IMR-90 (cell line): Measurements from ENCODE around the gene WBP1L. TPM values are rescaled to one million over a fixed set of nuclear protein-coding genes. Genes with fewer than 3 reads are reported as not detected.

ENCODE experiments used
- ATAC-seq: fragments of 200-7000 bp; cut with Tn5 transposase; 2 replicates; pipeline ENCODE4 v1.9.1; 2020; ENCODE audit warnings: low read depth, mild to moderate bottlenecking, moderate library complexity
- BruUV-seq: library from RNA; stranded (reverse); fragments of 400-500 nt; replicated peaks from 2 replicates; lab custom pipeline; 2021; lab: Mats Ljungman, UMichigan
- CTCF ChIA-PET: fragments of 300-600 bp; formaldehyde crosslinking; extraction: SDS; loops from one replicate; lab custom pipeline; 2021; ENCODE audit warnings: antibody characterized with exemption; lab: Yijun Ruan, JAX
- POLR2A ChIA-PET: fragments of 300-600 bp; sonication (Branson Sonifier 250); formaldehyde crosslinking; loops from one replicate; lab custom pipeline; 2022; ENCODE audit warnings: antibody characterized with exemption; ENCODE audit not compliant: unreplicated experiment; lab: Charles Lee
- DNase-seq: peaks from one replicate; pipeline ENCODE4 v3.0.0; 2013
- H2AFZ ChIP-seq: replicated peaks from 2 replicates; pipeline ENCODE3; 2013; ENCODE audit warnings: low read length, mild to moderate bottlenecking; ENCODE audit not compliant: poor library complexity
- H2AK5ac ChIP-seq: 2 replicates; pipeline ENCODE4 v1.6.1; 2013; ENCODE audit warnings: low read depth, low read length, inconsistent platforms
- H2AK9ac ChIP-seq: replicated peaks from 2 replicates; pipeline ENCODE3; 2013; ENCODE audit warnings: mild to moderate bottlenecking, low read depth, low read length, moderate library complexity; ENCODE audit not compliant: poor library complexity
- H2BK120ac ChIP-seq: 2 replicates; pipeline ENCODE4 v1.6.1; 2013; ENCODE audit warnings: low read depth, low read length, inconsistent platforms
- H2BK15ac ChIP-seq: 3 replicates; pipeline ENCODE4 v1.6.1; 2013; ENCODE audit warnings: low read depth, low read length, inconsistent platforms
- H2BK20ac ChIP-seq: 2 replicates; pipeline ENCODE4 v1.6.1; 2013; ENCODE audit warnings: low read depth, mild to moderate bottlenecking, inconsistent platforms, low read length, moderate library complexity
- H2BK5ac ChIP-seq: 2 replicates; pipeline ENCODE4 v1.6.1; 2013; ENCODE audit warnings: mild to moderate bottlenecking, low read depth, low read length, inconsistent platforms; ENCODE audit not compliant: poor library complexity, severe bottlenecking
- H3K14ac ChIP-seq: replicated peaks from 2 replicates; pipeline ENCODE4 v1.6.1; 2013; ENCODE audit warnings: low read depth, low read length, inconsistent platforms
- H3K18ac ChIP-seq: 2 replicates; pipeline ENCODE4 v1.6.1; 2013; ENCODE audit warnings: low read depth, low read length, control low read depth
- H3K23ac ChIP-seq: 2 replicates; pipeline ENCODE4 v1.6.1; 2013; ENCODE audit warnings: low read depth, low read length, inconsistent platforms
- H3K27ac ChIP-seq: 2 replicates; pipeline ENCODE4 v1.5.1; 2013; ENCODE audit warnings: mild to moderate bottlenecking, control low read depth, low read length; ENCODE audit not compliant: insufficient read depth
- H3K27me3 ChIP-seq: 2 replicates; pipeline ENCODE4 v1.6.1; 2013; ENCODE audit warnings: low read length; ENCODE audit not compliant: control insufficient read depth, insufficient read depth
- H3K36me3 ChIP-seq: 2 replicates; pipeline ENCODE4 v1.6.1; 2013; ENCODE audit warnings: low read length, mixed read lengths; ENCODE audit not compliant: control insufficient read depth, insufficient read depth
- H3K4ac ChIP-seq: 2 replicates; pipeline ENCODE4 v1.6.1; 2013; ENCODE audit warnings: low read depth, low read length, inconsistent platforms
- H3K4me1 ChIP-seq: 2 replicates; pipeline ENCODE4 v1.6.1; 2013; ENCODE audit warnings: low read length, mixed read lengths; ENCODE audit not compliant: control insufficient read depth, insufficient read depth
- H3K4me2 ChIP-seq: 2 replicates; pipeline ENCODE4 v1.6.1; 2013; ENCODE audit warnings: low read depth, mild to moderate bottlenecking, control low read depth, low read length, moderate library complexity
- H3K4me3 ChIP-seq: 2 replicates; pipeline ENCODE4 v1.5.1; 2013; ENCODE audit warnings: low read depth, mild to moderate bottlenecking, control low read depth, low read length, moderate library complexity; ENCODE audit not compliant: insufficient read depth
- H3K56ac ChIP-seq: 2 replicates; pipeline ENCODE4 v1.6.1; 2013; ENCODE audit warnings: low read length, inconsistent platforms; ENCODE audit not compliant: insufficient read depth; ENCODE audit errors: extremely low read depth
- H3K79me1 ChIP-seq, 2 experiments: 2 replicates each; pipeline ENCODE4 v1.6.1; 2013; ENCODE audit warnings: low read length in 2 of 2, inconsistent platforms in 1 of 2, low read depth in 1 of 2
- H3K9ac ChIP-seq: 2 replicates; pipeline ENCODE4 v1.6.1; 2013; ENCODE audit warnings: low read depth, low read length, control low read depth
- H3K9me1 ChIP-seq: 2 replicates; pipeline ENCODE4 v1.6.1; 2013; ENCODE audit warnings: low read length, inconsistent platforms; ENCODE audit not compliant: insufficient read depth
- H3K9me3 ChIP-seq: 2 replicates; pipeline ENCODE4 v1.6.1; 2013; ENCODE audit warnings: low read length; ENCODE audit not compliant: control insufficient read depth, insufficient read depth
- H4K20me1 ChIP-seq: 2 replicates; pipeline ENCODE4 v1.6.1; 2013; ENCODE audit warnings: low read length, inconsistent platforms; ENCODE audit not compliant: insufficient read depth
- H4K5ac ChIP-seq: 2 replicates; pipeline ENCODE4 v1.6.1; 2013; ENCODE audit warnings: mild to moderate bottlenecking, low read depth, low read length, control low read depth
- H4K8ac ChIP-seq, 2 experiments: 2 replicates each; pipeline ENCODE4 v1.6.1; 2013; ENCODE audit warnings: low read depth in 2 of 2, low read length in 2 of 2, control low read depth in 1 of 2, inconsistent platforms in 1 of 2
- H4K91ac ChIP-seq: 2 replicates; pipeline ENCODE4 v1.6.1; 2013; ENCODE audit warnings: low read depth, low read length, inconsistent platforms; ENCODE audit not compliant: insufficient read depth
- BHLHE40 ChIP-seq: fragments of 150-350 bp; IDR thresholded peaks from 2 replicates; pipeline ENCODE4 v1.6.1; 2016; ENCODE audit warnings: mild to moderate bottlenecking, low read depth, low read length
- CHD1 ChIP-seq: IDR thresholded peaks from 2 replicates; pipeline ENCODE4 v1.6.1; 2012; ENCODE audit warnings: low read depth, low read length, improper control_type of control experiment
- FOS ChIP-seq: fragments of 150-350 bp; IDR thresholded peaks from 2 replicates; pipeline ENCODE4 v1.6.1; 2016; ENCODE audit warnings: low read depth, low read length
- MAFK ChIP-seq: IDR thresholded peaks from 2 replicates; pipeline ENCODE4 v1.6.1; 2012; ENCODE audit warnings: low read depth, low read length, improper control_type of control experiment
- MAZ ChIP-seq: IDR thresholded peaks from 2 replicates; pipeline ENCODE4 v1.6.1; 2012; ENCODE audit warnings: low read depth, mild to moderate bottlenecking, low read length, improper control_type of control experiment, moderate library complexity, borderline replicate concordance
- NFE2L2 ChIP-seq: fragments of 150-350 bp; IDR thresholded peaks from 2 replicates; pipeline ENCODE4 v1.6.1; 2016; ENCODE audit warnings: low read depth, mild to moderate bottlenecking, low read length
- POLR2A ChIP-seq: IDR thresholded peaks from 2 replicates; pipeline ENCODE4 v1.6.1; 2012; ENCODE audit warnings: mild to moderate bottlenecking, low read depth, low read length
- RFX5 ChIP-seq: IDR thresholded peaks from 2 replicates; pipeline ENCODE4 v1.8.0; 2012; ENCODE audit warnings: low read depth, mild to moderate bottlenecking, low read length, moderate library complexity
- WGBS, 2 experiments: methylation state at CpG; one replicate each; pipeline versions ENCODE4 v1.1.5 to v1.1.7; 2013; ENCODE audit warnings: missing lambda C conversion rate in 2 of 2; ENCODE audit not compliant: insufficient read length in 1 of 2; ENCODE audit errors: extremely low coverage in 2 of 2; 5-methylcytosine and 5-hydroxymethylcytosine counted together
- dilution Hi-C: fragments of 300-500 bp; cut with HindIII; formaldehyde crosslinking; loops from one replicate; pipeline ENCODE4 v1.14.3; 2018; ENCODE audit warnings: low sequenced_read_pairs; ENCODE audit not compliant: unreplicated experiment
- in situ Hi-C: fragments of 300-500 bp; cut with MboI; formaldehyde crosslinking; loops from 3 replicates; pipeline ENCODE4 v1.14.3; 2019; ENCODE audit warnings: low sequenced_read_pairs, inconsistent platforms, mixed read lengths
- intact Hi-C: fragments of 100-400 bp; cut with micrococcal nuclease; formaldehyde crosslinking; loops from 2 replicates; pipeline ENCODE4 v1.10.0; 2022
- polyA plus RNA-seq, 3 experiments: library from polyadenylated mRNA; depleted of rRNA; stranded (reverse); fragments of >200 nt; gene quantifications; 2 replicates each; pipeline ENCODE4 v1.2.3, GENCODE V29; 2012; ENCODE audit warnings: low replicate concordance in 1 of 3
- total RNA-seq: library from RNA; depleted of rRNA; stranded (reverse); fragments of >200 nt; gene quantifications from 2 replicates; pipeline ENCODE4 v1.2.3, GENCODE V29; 2012
- TF ChIP-seq, protein P1 (sequence below): fragments of 150-350 bp; IDR thresholded peaks from 2 replicates; pipeline ENCODE4 v1.6.1; 2017; ENCODE audit warnings: mild to moderate bottlenecking, antibody characterized with exemption, low read length, low read depth
- TF ChIP-seq, protein P2 (sequence below): conservative IDR thresholded peaks from 2 replicates; pipeline ENCODE4 v1.5.1; 2012; ENCODE audit warnings: mild to moderate bottlenecking, low read depth, low read length, improper control_type of control experiment

The WBP1L gene
- total and polyA plus RNA-seq, 2 of the 4 experiments (the other 2 are of a cell fraction): 20.7 to 31.0 TPM

DNA sequence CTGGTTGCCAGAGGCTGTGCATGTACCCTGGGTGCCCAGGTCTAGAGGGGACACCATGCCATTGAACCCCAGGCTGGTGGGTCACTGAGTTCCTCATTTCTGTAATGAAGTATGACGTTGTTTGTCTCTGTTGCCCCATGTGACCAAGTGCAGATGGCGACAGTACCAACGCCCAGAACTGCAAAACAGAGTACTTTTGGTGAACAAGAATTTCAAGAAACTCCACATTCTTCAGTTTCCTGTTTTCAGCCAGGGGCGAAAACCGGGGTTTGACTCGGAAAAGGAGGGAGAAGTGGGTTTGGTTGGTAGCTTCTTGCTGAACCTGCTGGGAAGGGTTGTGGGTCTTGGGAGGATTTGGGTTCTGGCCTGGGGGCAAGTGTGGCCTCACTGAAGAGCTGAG is 75.3 kb downstream of the WBP1L start:
- H2BK15ac ChIP-seq: no peak overlapping the region
- intact Hi-C loops (no loop called here), dilution Hi-C loops (no loop called here), in situ Hi-C loops (no loop called here)
- H2AFZ ChIP-seq: no peak overlapping the region
- H3K27me3 ChIP-seq: no peaks in the 10 kb centered on the region
- H3K56ac ChIP-seq: no peak overlapping the region
- H2BK20ac ChIP-seq: no peak overlapping the region
- peaks cover 22% of the 10 kb centered on the region for H3K4me1 ChIP-seq
- H3K4ac ChIP-seq: no peak overlapping the region
- H3K27ac ChIP-seq: no peak overlapping the region
- no peak overlapping the region for H3K18ac ChIP-seq
- no peak overlapping the region for H2BK120ac ChIP-seq
- H2BK5ac ChIP-seq: no peak overlapping the region
- no peak overlapping the region for H3K4me2 ChIP-seq
- DNase-seq (no peak), ATAC-seq (no peak)
- H3K9me3 ChIP-seq: no peaks in the 10 kb centered on the region
- peaks cover 6% of the 10 kb centered on the region; the same call in 1 of the 2 replicates for H3K36me3 ChIP-seq
- WGBS, 2 experiments: 100% methylated on average over 1 of the region's 6 CpGs; no CpG with 5 or more reads in 1 of the 2 experiments
- no peak overlapping the region for H2AK9ac ChIP-seq
- ChIA-PET POLR2A (no interaction called here), CTCF (no interaction called here)
- no peak overlapping the region for H2AK5ac ChIP-seq
- peaks cover 0 to 16% of the 10 kb centered on the region in 2 experiments; a peak in 2 of 4 replicates for H3K79me1 ChIP-seq
- H3K9me1 ChIP-seq: peaks cover 21% of the 10 kb centered on the region
- H3K23ac ChIP-seq: no peak overlapping the region
- TF ChIP-seq POLR2A: no peak
- TF ChIP-seq MAZ: no peak
- TF ChIP-seq, protein P1, sequence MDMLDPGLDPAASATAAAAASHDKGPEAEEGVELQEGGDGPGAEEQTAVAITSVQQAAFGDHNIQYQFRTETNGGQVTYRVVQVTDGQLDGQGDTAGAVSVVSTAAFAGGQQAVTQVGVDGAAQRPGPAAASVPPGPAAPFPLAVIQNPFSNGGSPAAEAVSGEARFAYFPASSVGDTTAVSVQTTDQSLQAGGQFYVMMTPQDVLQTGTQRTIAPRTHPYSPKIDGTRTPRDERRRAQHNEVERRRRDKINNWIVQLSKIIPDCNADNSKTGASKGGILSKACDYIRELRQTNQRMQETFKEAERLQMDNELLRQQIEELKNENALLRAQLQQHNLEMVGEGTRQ: no peak
- no peak for TF ChIP-seq RFX5
- TF ChIP-seq, protein P2, sequence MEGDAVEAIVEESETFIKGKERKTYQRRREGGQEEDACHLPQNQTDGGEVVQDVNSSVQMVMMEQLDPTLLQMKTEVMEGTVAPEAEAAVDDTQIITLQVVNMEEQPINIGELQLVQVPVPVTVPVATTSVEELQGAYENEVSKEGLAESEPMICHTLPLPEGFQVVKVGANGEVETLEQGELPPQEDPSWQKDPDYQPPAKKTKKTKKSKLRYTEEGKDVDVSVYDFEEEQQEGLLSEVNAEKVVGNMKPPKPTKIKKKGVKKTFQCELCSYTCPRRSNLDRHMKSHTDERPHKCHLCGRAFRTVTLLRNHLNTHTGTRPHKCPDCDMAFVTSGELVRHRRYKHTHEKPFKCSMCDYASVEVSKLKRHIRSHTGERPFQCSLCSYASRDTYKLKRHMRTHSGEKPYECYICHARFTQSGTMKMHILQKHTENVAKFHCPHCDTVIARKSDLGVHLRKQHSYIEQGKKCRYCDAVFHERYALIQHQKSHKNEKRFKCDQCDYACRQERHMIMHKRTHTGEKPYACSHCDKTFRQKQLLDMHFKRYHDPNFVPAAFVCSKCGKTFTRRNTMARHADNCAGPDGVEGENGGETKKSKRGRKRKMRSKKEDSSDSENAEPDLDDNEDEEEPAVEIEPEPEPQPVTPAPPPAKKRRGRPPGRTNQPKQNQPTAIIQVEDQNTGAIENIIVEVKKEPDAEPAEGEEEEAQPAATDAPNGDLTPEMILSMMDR: no peak
- no peak for TF ChIP-seq FOS
- no peak for TF ChIP-seq BHLHE40
- TF ChIP-seq NFE2L2: no peak
- TF ChIP-seq CHD1: no peak
- no peak for TF ChIP-seq MAFK
- no peak overlapping the region for H4K91ac ChIP-seq
- no TSS peak for BruUV-seq
- H4K5ac ChIP-seq: no peak overlapping the region
- H3K4me3 ChIP-seq: no peak overlapping the region
- H3K14ac ChIP-seq: no peak overlapping the region
- H3K9ac ChIP-seq: no peak overlapping the region
- no peak overlapping the region for H4K8ac ChIP-seq
- no peaks in the 10 kb centered on the region for H4K20me1 ChIP-seq
